Naive thymus-derived CD4-positive, alpha-beta T cell (primary cell): Measurements from ENCODE around the gene RNF126. TPM values are rescaled to one million over a fixed set of nuclear protein-coding genes. Genes with fewer than 3 reads are reported as not detected.
A peak's percentile ranks its signal among the peaks of the same experiment; 100 is the strongest.
"Not testable (repeated sequence)": the region's sequence is repeated elsewhere in the genome, so short reads cannot be mapped to it uniquely, and the experiment has no call there.

ENCODE experiments used
- ATAC-seq: fragments of 150-1000 bp; cut with Tn5 transposase; 2 replicates; pipeline ENCODE4 v1.10.0; 2021; ENCODE audit warnings: mild to moderate bottlenecking, moderate library complexity
- CTCF ChIA-PET: fragments of 350-600 bp; sonication (Branson Sonifier 250); formaldehyde crosslinking; loops from one replicate; lab custom pipeline; 2021; ENCODE audit warnings: antibody characterized with exemption; lab: Charles Lee
- POLR2A ChIA-PET: fragments of 350-600 bp; sonication (Branson Sonifier 250); formaldehyde crosslinking; loops from one replicate; lab custom pipeline; 2021; ENCODE audit warnings: antibody characterized with exemption, inconsistent platforms; lab: Charles Lee
- DNase-seq, 9 donors: peaks; one replicate each; pipeline versions ENCODE4 v3.0.0 to v3.0.0-alpha.2; 2020 to 2022; ENCODE audit warnings: mixed read lengths in 1 of 9
- H3K27ac ChIP-seq: one replicate; pipeline ENCODE4 v1.7.0; 2013; ENCODE audit warnings: mild to moderate bottlenecking, low read depth, low read length, moderate library complexity
- H3K27me3 ChIP-seq, 2 donors: one replicate each; pipeline ENCODE4 v1.7.0; 2013; ENCODE audit warnings: low read length in 2 of 2, mild to moderate bottlenecking in 2 of 2, moderate library complexity in 2 of 2; ENCODE audit not compliant: control insufficient read depth in 2 of 2, insufficient read depth in 2 of 2
- H3K36me3 ChIP-seq, 3 experiments: 1 replicate in 2 of 3; 2 replicates in 1 of 3; pipeline ENCODE4 v1.7.0; 2013; ENCODE audit warnings: low read length in 3 of 3, mild to moderate bottlenecking in 3 of 3, moderate library complexity in 1 of 3; ENCODE audit not compliant: insufficient read depth in 3 of 3, control insufficient read depth in 2 of 3
- H3K4me1 ChIP-seq, 2 donors: one replicate each; pipeline ENCODE4 v1.7.0; 2013; ENCODE audit warnings: low read length in 2 of 2, mild to moderate bottlenecking in 2 of 2, moderate library complexity in 1 of 2; ENCODE audit not compliant: control insufficient read depth in 2 of 2, insufficient read depth in 2 of 2
- H3K4me3 ChIP-seq: 2 replicates; pipeline ENCODE4 v1.7.0; 2013; ENCODE audit warnings: mild to moderate bottlenecking, low read length
- H3K9me3 ChIP-seq, 3 experiments: 1 replicate in 2 of 3; 2 replicates in 1 of 3; pipeline ENCODE4 v1.7.0; 2013; ENCODE audit warnings: low read length in 3 of 3; ENCODE audit not compliant: control insufficient read depth in 2 of 3
- H3K27ac Mint-ChIP-seq, 9 donors: one replicate each; pipeline ENCODE4 v1.8.0; 2020 to 2022; ENCODE audit warnings: mixed read lengths in 9 of 9, mild to moderate bottlenecking in 8 of 9, moderate library complexity in 5 of 9, inconsistent platforms in 2 of 9
- H3K27me3 Mint-ChIP-seq, 5 donors: one replicate each; pipeline ENCODE4 v1.8.0; 2021 to 2022; ENCODE audit warnings: mixed read lengths in 5 of 5, mild to moderate bottlenecking in 1 of 5
- H3K36me3 Mint-ChIP-seq, 5 donors: one replicate each; pipeline ENCODE4 v1.8.0; 2020 to 2022; ENCODE audit warnings: mixed read lengths in 5 of 5, mild to moderate bottlenecking in 3 of 5, inconsistent platforms in 1 of 5
- H3K4me1 Mint-ChIP-seq, 7 donors: one replicate each; pipeline ENCODE4 v1.8.0; 2020 to 2022; ENCODE audit warnings: mixed read lengths in 7 of 7, mild to moderate bottlenecking in 3 of 7, inconsistent platforms in 1 of 7
- H3K4me3 Mint-ChIP-seq, 10 donors: one replicate each; pipeline ENCODE4 v1.8.0; 2020 to 2022; ENCODE audit warnings: mild to moderate bottlenecking in 10 of 10, mixed read lengths in 10 of 10, moderate library complexity in 6 of 10, inconsistent platforms in 2 of 10
- H3K9me3 Mint-ChIP-seq, 11 donors: one replicate each; pipeline ENCODE4 v1.8.0; 2020 to 2022; ENCODE audit warnings: mixed read lengths in 11 of 11, mild to moderate bottlenecking in 4 of 11, inconsistent platforms in 1 of 11, moderate library complexity in 1 of 11
- intact Hi-C, 2 donors: fragments of 100-400 bp; cut with micrococcal nuclease; formaldehyde crosslinking; loops; one replicate each; pipeline ENCODE4 v1.15.1; 2023
- polyA plus RNA-seq, 2 donors: library from polyadenylated mRNA; unstranded; fragments of 300-500 nt; fragmentation: Illumina TruSeq; gene quantifications; one replicate each; pipeline ENCODE4 v1.2.3, GENCODE V29; 2021
- total RNA-seq, 6 experiments: library from RNA in 5 of 6; stranded (reverse) in 5 of 6; gene quantifications; 1 replicate in 5 of 6; 2 replicates in 1 of 6; pipeline ENCODE4 v1.2.3 and lab custom pipeline; 2021 to 2026

RNF126 gene
- total and polyA plus RNA-seq, 7 experiments from 2014 or later: 55.3 to 110 (median 96.0) TPM

DNA sequence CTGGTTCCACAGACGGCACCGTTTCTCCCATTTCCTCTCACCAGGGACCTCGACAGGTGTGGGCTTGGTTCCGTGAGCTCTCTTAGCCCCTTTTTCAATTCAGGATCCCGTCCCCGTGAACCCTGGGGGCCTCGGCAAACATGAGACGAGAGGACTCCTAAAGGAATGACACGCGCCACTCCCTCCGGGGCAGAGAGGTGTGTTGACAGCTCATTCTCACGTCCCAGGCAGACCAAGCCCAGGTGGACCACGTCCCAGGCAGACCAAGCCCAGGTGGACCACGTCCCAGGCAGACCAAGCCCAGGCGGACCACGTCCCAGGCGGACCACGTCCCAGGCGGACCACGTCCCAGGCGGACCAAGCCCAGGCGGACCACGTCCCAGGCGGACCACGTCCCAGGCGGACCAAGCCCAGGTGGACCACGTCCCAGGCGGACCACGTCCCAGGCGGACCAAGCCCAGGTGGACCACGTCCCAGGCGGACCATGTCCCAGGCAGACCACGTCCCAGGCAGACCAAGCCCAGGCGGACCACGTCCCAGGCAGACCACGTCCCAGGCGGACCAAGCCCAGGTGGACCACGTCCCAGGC lies 4.1 kb upstream of the RNF126 start:
- not testable (repeated sequence) for H3K4me3 Mint-ChIP-seq, ATAC-seq, H3K4me3 ChIP-seq, H3K9me3 Mint-ChIP-seq, H3K27ac Mint-ChIP-seq, H3K9me3 ChIP-seq, DNase-seq, H3K27ac ChIP-seq, H3K36me3 Mint-ChIP-seq, H3K36me3 ChIP-seq, H3K27me3 ChIP-seq, H3K4me1 ChIP-seq
- intact Hi-C loops: loop anchor here (10.0 kb wide), 3 partner anchors 238 to 738 kb away; partner anchors contain the start of genes ATP5F1D (in 1 of the 2), DAZAP1 (in 1 of the 2), GAMT (in 1 of the 2) and MIDN (in 1 of the 2)
- ChIA-PET POLR2A (interaction anchor here (1.0 to 1.5 kb wide), 2 partner anchors 8 to 13 kb away, joined by 3 to 5 read pairs; no protein-coding TSS in a partner anchor), CTCF (interaction anchor here (1.3 kb wide), 1 partner anchor 67 kb away, joined by 6 read pairs; no protein-coding TSS in a partner anchor)
- H3K4me1 Mint-ChIP-seq: peaks cover 7 to 19% (median 14%) of the 10 kb centered on the region in 7 donors
- peaks cover 0 to 14% (median 0%) of the 10 kb centered on the region in 5 donors for H3K27me3 Mint-ChIP-seq

DNA sequence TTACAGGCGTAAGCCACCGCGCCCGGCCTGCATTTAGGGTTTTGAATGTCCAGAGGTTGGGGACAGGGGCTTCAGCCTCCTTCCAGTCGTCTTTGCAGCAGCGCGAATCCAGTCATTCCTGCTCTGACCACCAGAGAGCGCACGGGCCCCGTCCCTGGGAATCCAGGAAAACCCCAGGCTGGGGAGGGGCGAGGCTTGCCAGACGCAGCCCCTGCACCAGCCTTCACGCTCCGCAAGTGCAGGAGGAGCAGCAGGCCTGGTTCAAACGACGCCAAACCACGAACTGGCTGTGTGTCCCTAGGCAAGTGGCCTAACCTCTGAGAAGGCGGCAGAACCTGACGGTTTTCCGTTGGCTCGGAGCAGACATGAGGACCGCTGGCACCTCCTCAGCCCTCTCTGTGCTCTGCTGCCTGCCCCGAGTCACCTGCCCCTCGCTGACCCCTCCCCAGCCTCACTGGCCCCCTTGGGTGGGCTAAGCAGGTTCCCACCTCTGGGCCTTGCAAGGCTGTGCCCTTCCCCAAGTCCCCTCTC lies 2.0 kb upstream of the RNF126 start:
- intact Hi-C loops: loop anchor here (1.0 to 10.0 kb wide), 6 partner anchors 69 to 740 kb away; partner anchors contain the start of genes ATP5F1D (in 1 of the 2), BSG (in 1 of the 2), DAZAP1 (in 1 of the 2) and GAMT (in 1 of the 2)
- Mint-ChIP-seq H3K4me3 (peak overlapping the region; percentile 62 to 95 (median 75)), H3K27ac (peak overlapping the region; percentile 34 to 90 (median 86)), H3K4me1 (peaks cover 16 to 31% (median 23%) of the 10 kb centered on the region in 7 donors), H3K9me3 (peaks cover 0 to 6% (median 0%) of the 10 kb centered on the region in 11 donors), H3K27me3 (peaks cover 0 to 14% (median 0%) of the 10 kb centered on the region in 5 donors), H3K36me3 (peaks cover 0 to 5% (median 0%) of the 10 kb centered on the region in 5 donors)
- ChIA-PET POLR2A (no interaction called here), CTCF (interaction anchor here (0.6 to 0.9 kb wide), 2 partner anchors 14 to 23 kb away, joined by 4 to 7 read pairs; no protein-coding TSS in a partner anchor)
- peak; percentile 66 to 85 (median 75) for DNase-seq
- peak overlapping the region; percentile 34 for H3K4me3 ChIP-seq
- H3K27ac ChIP-seq: peak overlapping the region; percentile 31
- H3K9me3 ChIP-seq: no peaks in the 10 kb centered on the region
- peaks cover 8 to 12% of the 10 kb centered on the region in 2 donors for H3K4me1 ChIP-seq
- peak; percentile 39 for ATAC-seq
- H3K36me3 ChIP-seq: peaks cover 0 to 14% (median 0%) of the 10 kb centered on the region in 3 experiments
- H3K27me3 ChIP-seq: no peaks in the 10 kb centered on the region

DNA sequence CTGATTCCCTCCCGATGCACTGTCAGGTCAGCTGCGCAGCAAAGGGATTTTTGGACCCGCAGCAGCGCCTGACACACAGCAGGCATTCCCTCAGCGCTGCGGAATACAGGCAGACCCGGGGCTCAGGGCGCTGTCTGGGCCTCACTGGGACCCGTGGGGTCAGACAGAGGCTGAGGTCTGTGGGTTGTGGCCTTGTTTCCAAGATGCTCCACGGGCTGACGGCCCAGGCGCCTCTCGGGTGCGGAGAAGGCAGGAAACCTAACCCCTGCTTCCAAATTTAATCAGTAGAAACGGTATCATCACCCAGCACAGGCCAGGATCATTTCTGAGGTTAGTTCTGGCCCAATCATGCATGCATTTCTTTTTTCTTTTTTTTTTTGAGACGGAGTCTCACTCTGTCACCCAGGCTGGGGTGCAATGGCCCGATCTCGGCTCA lies 686 bp upstream of the RNF126 start:
- ATAC-seq: no peak

DNA sequence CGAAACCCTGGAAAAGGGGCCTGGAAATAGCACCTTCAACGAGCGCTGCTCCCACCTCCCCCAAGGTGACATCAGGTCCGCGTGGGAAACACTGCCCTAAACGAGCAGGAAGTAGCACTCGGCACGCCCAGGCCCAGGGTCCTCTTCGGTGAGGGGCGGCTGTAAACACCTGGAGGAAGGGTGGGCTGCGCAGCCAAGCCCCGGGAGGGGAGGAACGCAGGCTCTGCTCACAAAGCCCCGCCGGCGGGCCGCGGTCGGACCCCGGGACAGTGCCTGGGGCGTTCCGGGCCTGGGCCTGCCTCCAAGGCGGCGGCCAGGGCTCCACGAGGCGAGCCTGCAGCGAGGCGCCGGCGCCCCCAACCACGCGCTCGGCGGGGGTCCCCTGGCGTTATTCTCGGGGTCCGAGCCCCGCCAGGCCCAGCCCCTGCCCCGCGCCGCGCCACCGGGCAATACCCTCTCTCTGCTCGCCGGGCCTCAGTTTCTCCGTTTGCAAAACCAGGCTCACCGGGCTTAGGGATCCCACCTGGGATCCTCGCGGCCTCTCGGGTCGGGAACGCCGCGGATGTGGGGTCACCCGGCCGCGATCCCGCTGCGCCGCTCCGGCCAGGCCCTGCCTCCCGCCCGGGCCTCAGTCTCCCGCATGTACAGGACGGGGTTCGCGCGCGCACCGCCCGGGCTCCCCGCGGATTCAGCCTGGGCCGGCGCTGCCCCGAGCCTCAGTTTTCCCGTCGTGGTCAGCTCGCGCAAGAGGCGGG lies 630 bp downstream of the RNF126 start:
- Histone ChIP-seq H3K4me1 (peaks cover 34 to 37% of the 10 kb centered on the region in 2 donors), H3K4me3 (peak overlapping the region; percentile 92), H3K9me3 (no peaks in the 10 kb centered on the region), H3K27me3 (no peaks in the 10 kb centered on the region), H3K36me3 (peaks cover 0 to 35% (median 0%) of the 10 kb centered on the region in 3 experiments), H3K27ac (peak overlapping the region; percentile 96)
- Mint-ChIP-seq H3K9me3 (peaks cover 0 to 3% (median 0%) of the 10 kb centered on the region in 11 donors), H3K27me3 (no peaks in the 10 kb centered on the region), H3K36me3 (peaks cover 0 to 5% (median 0%) of the 10 kb centered on the region in 5 donors), H3K4me1 (peaks cover 21 to 45% (median 32%) of the 10 kb centered on the region in 7 donors), H3K4me3 (peak overlapping the region; percentile 95 to 99 (median 98)), H3K27ac (peak overlapping the region; percentile 93 to 98 (median 97))
- intact Hi-C loops: loop anchor here (5.0 to 10.0 kb wide), 5 partner anchors 90 to 742 kb away; partner anchors contain the start of genes ATP5F1D (in 1 of the 2), BSG (in 1 of the 2), DAZAP1 (in 1 of the 2) and GAMT (in 1 of the 2)
- POLR2A ChIA-PET: interaction anchor here (0.6 to 1.8 kb wide), 9 partner anchors 16 to 607 kb away, joined by 3 to 11 read pairs (median 5); partner anchors contain the start of genes CDC34, CIRBP and POLRMT
- CTCF ChIA-PET: interaction anchor here (0.8 to 1.2 kb wide), 2 partner anchors 72 to 201 kb away, joined by 4 to 7 read pairs; no protein-coding TSS in a partner anchor
- ATAC-seq (peak; percentile 17), DNase-seq (peak in 8 of 9 donors; percentile 65 to 73 (median 70))

More for the DNA sequence above, 686 bp upstream of the RNF126 start:
- no peaks in the 10 kb centered on the region for H3K27me3 ChIP-seq
- CTCF ChIA-PET: interaction anchor here (0.8 to 1.3 kb wide), 3 partner anchors 70 to 200 kb away, joined by 3 to 7 read pairs (median 4); no protein-coding TSS in a partner anchor
- H3K4me3 ChIP-seq: peak overlapping the region; percentile 53
- H3K36me3 ChIP-seq: peaks cover 0 to 22% (median 0%) of the 10 kb centered on the region in 3 experiments
- H3K27ac Mint-ChIP-seq: peak overlapping the region; percentile 82 to 93 (median 87)
- peak overlapping the region; percentile 75 to 95 (median 81) for H3K4me3 Mint-ChIP-seq
- H3K36me3 Mint-ChIP-seq: peaks cover 0 to 5% (median 0%) of the 10 kb centered on the region in 5 donors
- POLR2A ChIA-PET: interaction anchor here (1.0 to 1.8 kb wide), 7 partner anchors 15 to 605 kb away, joined by 3 to 11 read pairs (median 5); partner anchors contain the start of genes CDC34, CIRBP and POLRMT
- H3K4me1 Mint-ChIP-seq: peaks cover 19 to 37% (median 30%) of the 10 kb centered on the region in 7 donors
- peaks cover 0 to 7% (median 0%) of the 10 kb centered on the region in 5 donors for H3K27me3 Mint-ChIP-seq
- H3K27ac ChIP-seq: peak overlapping the region; percentile 90
- H3K9me3 ChIP-seq: no peaks in the 10 kb centered on the region
- intact Hi-C loops: loop anchor here (1.0 to 10.0 kb wide), 9 partner anchors 17 to 741 kb away; partner anchors contain the start of genes BSG (in 2 of the 2), PTBP1 (in 2 of the 2), ATP5F1D (in 1 of the 2) and CDC34 (in 1 of the 2)
- H3K9me3 Mint-ChIP-seq: peaks cover 0 to 3% (median 0%) of the 10 kb centered on the region in 11 donors
- H3K4me1 ChIP-seq: peaks cover 21 to 24% of the 10 kb centered on the region in 2 donors
- DNase-seq: no peak

DNA sequence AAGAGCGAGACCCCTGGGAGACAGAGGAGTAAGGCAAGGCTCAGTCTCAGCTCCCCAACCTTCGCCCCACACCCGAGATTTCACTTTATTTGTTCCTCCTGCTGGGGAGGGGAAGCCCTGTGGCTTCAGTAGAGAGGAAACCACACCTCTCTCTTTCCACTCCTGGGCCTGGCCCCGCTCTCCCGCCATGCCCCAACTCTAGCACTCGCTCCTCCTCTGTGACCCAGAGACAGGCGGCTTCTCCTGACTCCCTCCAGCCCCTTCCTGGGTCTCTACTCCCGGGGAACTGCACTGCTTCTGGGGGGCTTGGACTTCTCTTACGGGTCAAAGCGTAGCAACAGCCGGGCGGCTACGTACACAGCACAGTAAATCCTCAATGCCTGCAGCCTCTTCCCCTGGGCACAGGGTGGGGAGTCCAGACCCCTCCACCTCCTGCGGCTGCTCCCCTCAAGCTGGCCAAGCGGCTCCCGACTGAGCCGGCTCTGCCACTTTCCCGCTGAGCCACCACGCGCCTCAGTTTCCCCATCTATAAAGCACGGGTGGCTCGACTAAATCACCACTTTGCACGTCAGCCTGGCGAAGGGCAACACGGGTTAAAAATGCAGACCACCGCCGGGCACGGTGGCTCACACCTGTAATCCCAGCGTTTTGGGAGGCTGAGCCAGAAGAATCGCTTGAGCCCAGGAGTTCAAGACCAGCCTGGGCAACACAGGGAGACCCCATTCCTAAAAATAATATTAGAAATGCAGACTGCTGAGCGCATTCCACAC lies 1.4 kb downstream of the RNF126 start:
- H3K27me3 Mint-ChIP-seq: no peaks in the 10 kb centered on the region
- DNase-seq: peak in 8 of 9 donors; percentile 65 to 79 (median 70)
- H3K27ac Mint-ChIP-seq: peak overlapping the region; percentile 93 to 98 (median 97)
- peak overlapping the region; percentile 95 to 99 (median 98) for H3K4me3 Mint-ChIP-seq
- Histone ChIP-seq H3K4me3 (peak overlapping the region; percentile 92), H3K4me1 (peaks cover 38 to 45% of the 10 kb centered on the region in 2 donors), H3K36me3 (peaks cover 0 to 43% (median 0%) of the 10 kb centered on the region in 3 experiments), H3K27ac (peak overlapping the region; percentile 96), H3K27me3 (no peaks in the 10 kb centered on the region), H3K9me3 (no peaks in the 10 kb centered on the region)
- H3K9me3 Mint-ChIP-seq: peaks cover 0 to 3% (median 0%) of the 10 kb centered on the region in 11 donors
- ChIA-PET POLR2A (interaction anchor here (0.6 to 2.0 kb wide), 9 partner anchors 12 to 613 kb away, joined by 3 to 18 read pairs (median 3); partner anchors contain the start of genes FAM174C, POLRMT and TPGS1), CTCF (interaction anchor here (0.9 kb wide), 1 partner anchor 244 kb away, joined by 5 read pairs; no protein-coding TSS in a partner anchor)
- H3K36me3 Mint-ChIP-seq: peaks cover 0 to 5% (median 0%) of the 10 kb centered on the region in 5 donors
- intact Hi-C loops: loop anchor here (1.0 to 10.0 kb wide), 11 partner anchors 22 to 743 kb away; partner anchors contain the start of genes FGF22 (in 2 of the 2), POLRMT (in 2 of the 2), ATP5F1D (in 1 of the 2) and BSG (in 1 of the 2)
- peaks cover 22 to 53% (median 32%) of the 10 kb centered on the region in 7 donors for H3K4me1 Mint-ChIP-seq
- ATAC-seq: peak; percentile 46
